NK-92 (cell line): Measurements from ENCODE around the gene PAX3.

Experiments
- DNase-seq: peaks from one replicate; lab custom pipeline; 2025; ENCODE audit not compliant: unreplicated experiment; lab: John Stamatoyannopoulos, UW

Gene PAX3

DNA sequence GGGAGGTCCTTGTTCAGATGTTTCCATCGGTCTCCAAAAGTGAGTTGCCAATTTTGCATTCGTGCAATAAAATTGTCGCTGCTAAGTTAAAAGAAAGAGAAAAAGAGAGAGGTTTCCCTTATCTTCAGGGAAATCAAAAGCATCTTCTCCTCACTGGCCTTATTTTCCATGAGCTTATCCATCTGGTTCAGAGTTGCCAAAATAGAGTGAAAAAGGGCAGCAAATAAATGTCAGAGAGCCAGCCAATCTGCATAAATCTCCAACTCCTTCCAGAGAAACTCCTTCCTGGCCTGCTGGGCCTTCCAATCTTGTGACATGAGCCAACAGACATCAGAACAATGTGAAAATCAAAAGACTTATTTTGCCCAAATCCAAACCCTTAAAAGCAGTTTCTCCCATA is 28.4 kb downstream of the PAX3 start:
- DNase-seq, result no peak

DNA sequence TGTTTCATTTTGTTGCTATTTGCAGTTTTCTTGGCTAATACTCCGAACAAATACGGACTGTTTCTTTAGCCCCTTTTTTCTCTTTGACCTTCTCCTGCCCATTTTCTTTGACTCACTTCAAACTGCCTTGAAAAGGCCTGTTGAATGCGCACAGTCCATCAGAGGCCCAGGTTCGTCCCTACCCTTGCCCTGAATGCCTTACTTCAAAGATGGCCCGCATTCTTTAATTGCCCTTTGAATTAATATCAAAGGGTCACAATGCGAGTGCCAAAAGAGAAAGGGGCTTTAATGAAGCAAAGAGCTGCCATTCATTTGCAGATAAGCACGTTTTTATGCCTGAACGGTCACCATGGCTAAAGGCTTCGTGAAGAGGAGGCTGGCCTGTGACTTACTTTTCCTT is 29.7 kb downstream of the PAX3 start:
- DNase-seq, result no peak

DNA sequence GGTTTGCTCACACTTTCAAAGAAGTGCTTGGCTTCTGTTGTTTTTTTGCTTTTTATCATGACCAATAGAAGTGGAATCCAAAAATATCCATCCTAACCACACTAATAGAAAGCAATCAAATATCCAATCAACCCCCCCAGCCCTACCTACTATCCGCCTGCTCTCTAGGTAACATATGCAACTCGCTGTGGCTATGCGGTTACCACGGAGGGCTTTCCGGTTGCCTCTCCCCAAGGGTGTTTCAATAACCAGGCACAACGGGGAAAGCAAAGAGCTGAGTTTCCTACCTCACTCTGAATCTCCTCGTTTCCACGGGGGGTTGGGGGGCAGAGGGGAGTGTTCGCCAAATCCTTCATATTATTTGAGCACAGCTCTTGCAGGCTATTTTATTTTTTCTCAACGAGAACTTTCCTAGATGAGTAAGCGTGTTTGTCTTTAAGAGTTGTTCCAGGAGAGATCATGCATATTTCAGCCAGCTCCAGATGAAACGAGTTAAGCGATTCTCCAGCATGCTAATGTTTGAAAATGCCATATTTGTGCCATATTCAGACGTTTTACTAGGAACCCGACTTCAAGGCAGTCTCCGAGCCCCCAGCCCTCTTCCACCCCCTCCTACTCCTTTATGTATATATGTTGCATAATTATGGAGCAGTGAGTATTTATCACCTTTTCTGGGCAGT is 30.3 kb downstream of the PAX3 start:
- DNase-seq, result no peak

DNA sequence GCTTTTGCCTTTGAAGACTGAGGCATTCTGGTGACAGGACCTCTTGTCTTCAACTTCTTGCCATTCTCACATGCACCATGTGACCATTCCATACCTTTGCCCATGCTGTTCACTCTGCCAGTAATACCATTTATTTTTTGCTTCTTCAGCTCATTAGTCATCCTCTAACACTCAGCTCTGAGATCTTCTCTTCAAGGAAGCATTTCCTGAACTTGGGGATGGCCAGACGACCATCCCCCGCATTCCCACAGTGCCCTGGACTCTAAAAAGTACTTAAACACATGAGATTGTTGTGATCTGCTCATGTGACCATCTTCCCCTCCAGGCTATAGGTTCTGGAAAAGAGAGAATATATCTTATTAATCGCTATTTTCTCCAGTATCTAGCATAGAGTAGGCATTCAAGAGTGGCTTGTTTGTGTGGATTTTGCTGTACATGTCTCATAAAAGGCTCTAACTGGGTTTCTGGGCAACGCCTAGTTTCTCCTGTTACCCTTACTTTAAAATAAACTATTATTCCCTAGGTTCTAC is 33.9 kb downstream of the PAX3 start:
- DNase-seq, result no peak

DNA sequence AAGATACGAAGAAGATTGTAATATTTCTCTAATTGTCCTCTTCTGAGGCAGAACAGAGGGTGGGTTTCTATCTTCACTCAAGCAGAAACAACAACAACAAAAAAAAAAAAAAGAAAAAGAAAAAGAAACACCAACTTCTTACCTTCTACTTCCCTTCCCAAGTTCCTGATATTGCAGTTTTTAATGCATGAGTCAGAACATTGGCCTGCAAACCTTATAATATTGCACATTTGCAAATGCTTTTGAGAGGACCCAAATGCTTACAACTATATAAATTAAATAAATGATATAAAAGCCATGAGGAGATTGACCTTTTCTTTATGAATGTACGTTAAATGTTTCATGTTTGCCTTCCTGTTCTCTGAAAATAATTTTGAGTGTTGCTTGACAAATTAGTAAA is 37.3 kb downstream of the PAX3 start:
- no peak for DNase-seq

DNA sequence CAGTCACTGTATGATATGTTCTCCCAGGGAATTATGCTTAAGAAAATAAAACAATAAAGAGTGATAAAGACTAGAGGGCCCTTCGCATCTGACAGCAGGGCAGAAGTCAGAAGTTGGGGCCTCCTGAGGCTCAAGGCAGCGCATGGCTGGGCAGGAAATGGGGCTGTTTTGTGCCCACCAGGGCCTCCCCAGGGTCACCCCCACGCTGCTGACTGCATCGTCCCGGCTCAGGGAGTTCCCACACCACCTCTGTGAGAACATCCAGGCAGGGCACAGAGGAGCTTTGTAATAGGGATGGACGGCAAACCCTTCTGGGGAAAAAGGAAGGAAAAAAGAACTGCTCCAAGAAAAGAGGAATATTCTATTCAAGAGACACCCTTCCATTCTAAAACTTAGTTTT is 41.2 kb downstream of the PAX3 start:
- DNase-seq, result no peak

DNA sequence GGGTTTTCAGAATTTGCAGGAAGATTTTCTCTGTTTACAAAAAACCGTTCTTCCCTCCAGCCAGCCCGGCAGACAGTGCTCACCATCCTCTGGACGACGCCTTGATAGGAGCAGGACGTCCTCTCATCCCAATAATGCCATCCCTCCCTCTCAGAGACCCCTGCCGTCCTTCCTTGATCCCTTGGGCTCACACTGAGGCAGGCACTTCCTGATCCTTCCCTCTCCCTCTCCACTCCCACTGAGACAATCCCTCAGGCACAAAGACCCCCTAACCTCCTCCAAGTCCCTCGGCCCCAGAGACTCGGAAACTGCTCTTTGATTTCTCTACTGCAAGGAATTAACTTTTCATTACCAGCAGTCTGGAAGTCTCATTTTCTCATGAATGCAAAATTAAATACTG is 42.5 kb downstream of the PAX3 start:
- DNase-seq, result no peak

DNA sequence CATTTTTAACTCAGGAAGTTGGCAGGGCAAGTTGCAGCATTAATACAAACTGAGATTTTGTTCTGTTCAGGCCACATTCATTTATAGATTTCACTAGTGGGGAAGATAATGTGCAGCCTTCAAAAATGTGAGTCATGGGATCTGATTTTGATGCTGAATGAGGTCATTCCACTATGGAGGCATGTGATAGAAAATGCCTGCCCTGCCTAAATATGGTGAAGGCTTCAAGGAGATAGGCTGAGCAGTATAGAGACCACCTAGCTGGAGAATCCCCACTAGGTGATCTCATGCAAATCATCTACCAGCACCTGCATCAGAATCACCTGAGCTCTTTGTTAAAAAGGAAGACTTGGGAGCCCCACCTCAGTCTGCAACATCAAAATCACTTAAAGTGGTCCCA is 43.7 kb downstream of the PAX3 start:
- no peak for DNase-seq

DNA sequence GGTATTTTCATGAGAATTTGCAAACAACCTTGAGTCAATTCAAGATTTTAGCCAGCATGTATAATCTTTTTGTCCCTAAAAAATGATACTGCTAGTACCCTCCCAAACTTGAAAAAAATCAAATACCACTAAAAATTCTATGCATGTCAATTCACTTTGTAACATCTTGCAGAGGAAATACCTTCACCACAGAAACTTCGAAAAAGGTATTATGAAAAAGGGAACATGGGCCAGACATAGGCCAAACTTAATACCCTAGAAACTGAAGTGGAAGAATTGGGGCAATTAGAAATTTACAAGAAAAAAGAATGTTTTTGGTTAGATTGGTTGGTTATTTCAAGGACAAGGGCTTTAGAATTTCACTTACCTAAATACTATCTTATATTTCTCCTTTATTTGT is 48.5 kb downstream of the PAX3 start:
- no peak for DNase-seq

DNA sequence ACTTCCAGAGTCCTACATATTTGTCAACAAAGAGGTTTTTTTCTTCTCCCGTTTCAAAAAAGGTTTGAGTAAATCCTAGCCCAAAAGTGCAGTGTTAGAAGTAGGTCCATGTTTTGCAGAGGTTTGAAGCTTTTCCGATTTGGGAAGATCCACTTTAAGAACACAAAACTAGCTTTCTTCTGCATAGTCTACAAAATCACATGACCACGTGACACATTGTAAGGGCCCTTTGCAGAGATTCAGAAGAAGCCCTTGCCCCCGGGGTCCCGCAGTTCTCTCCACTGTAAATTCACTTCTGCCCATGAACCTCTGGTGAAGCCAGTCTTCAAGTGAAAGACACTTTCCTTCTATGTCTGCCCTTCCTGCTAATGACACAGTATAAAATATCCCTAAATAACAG is 49.4 kb downstream of the PAX3 start:
- DNase-seq, result no peak

DNA sequence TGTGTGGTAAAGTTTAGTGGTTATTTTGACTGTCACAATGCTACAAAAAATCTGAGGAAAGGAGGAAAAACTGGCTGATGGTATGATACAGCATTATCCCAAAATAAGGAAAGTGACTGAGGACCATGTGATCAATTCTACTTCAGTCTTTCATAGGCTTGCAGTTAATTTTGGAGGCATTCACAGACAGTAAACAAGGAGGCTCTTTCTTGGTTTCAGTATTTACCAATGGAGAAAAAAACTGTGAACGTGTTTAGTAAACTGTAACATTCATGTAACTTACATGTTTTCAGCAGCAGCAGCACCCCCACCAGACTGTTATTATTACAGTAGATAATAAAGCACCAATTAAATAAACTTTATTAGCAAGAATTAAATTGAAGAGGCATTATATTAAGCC is 50.0 kb downstream of the PAX3 start:
- no peak for DNase-seq

DNA sequence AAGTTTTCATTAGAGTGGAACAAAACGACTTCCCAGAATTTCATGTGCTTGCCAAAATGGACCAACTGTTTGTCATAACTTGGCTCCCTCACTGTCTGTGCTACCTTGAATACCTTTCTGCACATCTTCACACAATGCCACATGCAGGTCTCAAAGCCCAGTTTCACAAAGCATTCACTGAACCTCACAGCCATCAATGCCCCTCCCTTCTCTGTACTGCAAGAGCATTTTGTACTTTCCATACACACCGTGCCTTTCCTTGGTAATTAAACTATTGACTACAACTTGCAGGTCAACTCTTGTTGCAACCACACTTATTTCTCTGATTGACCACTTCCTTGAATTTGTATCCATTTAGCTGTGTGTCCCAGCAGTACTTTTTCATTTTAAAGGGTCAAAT is 50.5 kb downstream of the PAX3 start:
- no peak for DNase-seq

DNA sequence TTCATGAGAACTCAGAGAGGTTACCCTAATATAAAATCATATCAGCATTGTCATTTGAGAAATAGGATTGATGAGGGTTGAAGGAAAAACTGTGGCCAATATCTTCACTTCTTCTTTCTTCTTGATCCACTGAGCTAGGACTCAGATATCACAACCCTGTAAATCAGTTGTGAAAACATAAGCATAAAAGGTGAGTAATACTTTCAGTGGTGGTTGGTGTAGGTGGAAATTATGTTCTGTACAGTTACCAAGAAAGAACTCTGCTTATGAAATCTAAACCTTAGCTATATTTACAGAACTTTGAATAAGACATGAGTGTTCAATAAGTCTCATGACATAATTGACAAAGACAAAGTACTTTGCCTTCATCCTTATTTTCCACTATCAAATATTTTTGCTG is 56.3 kb downstream of the PAX3 start:
- no peak for DNase-seq

DNA sequence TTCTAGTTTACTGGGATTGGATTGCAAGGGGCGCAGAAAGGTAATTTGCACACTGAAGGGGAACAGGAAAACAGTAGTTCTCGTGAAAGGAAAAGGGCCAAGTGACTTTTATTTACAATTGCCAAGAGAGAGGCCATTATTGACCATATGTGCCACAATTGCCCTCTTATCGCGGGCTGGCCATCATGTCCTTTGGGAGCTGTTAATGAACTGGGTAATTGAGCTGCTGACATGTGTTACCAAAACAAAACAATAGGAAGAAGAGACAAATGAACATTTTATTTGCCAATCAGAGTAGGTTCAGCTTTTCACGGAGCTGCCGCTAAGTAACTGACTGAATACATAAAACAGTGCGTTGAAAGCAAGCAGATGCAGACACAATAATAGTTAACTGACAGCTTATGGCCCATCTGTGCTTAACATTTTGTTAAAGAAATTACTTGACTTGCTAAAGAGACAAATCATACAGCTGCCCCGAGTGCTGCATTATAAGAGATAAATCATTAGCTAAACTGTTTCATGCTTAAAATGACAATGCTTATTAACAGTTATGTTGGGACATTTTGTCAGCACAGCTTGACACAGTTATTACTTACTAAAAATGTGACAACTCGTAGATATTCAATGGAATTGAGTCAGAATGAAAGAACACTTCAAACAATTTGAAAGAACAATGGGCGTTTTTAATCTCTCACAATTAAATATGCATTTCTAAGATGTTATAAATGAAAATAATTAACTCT is 57.5 kb downstream of the PAX3 start:
- DNase-seq, result no peak

DNA sequence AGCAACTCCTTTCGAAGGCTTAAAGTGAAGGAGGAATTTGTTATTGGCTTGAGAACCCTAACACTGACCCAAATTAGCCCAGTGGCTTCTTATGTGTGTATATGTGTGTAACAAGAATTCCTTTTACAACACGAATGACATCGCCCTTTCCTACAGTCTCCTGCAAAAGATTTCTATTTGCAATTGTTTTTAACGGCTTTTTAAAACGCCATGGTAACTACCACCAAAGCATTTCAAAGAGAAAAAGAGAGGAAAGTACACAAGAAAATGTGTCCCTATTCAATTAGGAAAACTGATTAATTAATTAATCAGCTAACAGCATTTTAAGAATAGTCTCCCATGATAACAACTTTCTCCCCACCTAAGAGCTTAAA is 58.1 kb downstream of the PAX3 start:
- no peak for DNase-seq

DNA sequence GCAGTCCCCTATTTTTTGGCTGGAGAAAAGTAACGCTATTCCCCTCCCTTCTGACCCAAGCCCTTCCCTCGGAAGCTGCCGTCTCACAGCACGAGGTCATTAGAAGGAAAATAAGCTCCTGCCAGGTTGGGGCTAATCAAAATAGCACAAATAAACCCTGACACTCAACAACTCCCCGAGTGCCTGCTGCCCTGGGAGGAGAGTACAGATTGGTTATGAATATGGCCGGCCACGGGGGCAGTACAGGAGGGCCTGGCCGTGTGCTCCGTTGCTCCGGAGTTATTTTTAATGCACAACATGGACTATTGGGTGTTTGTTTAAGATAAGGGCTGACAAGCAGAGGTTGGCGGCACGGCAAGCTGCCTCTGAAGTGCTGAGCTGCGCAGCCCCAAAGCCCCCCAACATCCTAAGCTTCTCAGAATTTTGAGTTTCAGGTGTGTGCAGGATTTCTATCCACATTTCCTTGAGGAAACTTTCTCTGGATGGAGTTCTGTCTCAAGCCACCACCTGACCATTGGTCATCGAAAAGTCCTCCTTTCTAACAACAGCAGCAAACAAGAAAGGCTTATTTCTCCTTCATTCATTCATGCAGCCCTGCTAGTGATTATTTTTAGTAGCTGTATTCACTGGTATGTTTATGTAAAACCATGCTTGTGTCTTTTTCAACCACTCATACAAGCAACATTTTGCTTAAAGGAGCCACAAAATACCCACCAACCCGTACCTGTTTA is 58.7 kb downstream of the PAX3 start:
- DNase-seq, result no peak

DNA sequence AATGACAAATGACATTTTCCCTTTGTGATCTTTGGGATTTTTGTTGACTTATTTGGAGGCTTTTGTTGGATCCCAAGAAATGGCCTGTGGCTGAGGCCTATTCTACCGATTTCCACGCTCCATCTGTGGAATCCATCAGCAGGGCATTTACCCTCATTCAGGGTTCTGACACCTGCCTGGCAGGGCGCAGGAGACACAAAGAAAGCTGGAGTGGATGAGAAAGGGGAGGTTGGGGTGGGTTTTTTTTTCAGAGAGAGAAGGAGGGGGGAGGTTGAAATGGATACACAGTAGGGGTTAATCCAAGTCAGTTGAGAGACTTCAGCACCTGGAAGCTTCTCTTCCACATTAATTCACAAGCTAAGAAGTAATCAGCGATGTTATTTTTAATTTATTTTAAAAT is 59.7 kb downstream of the PAX3 start:
- DNase-seq, result no peak

DNA sequence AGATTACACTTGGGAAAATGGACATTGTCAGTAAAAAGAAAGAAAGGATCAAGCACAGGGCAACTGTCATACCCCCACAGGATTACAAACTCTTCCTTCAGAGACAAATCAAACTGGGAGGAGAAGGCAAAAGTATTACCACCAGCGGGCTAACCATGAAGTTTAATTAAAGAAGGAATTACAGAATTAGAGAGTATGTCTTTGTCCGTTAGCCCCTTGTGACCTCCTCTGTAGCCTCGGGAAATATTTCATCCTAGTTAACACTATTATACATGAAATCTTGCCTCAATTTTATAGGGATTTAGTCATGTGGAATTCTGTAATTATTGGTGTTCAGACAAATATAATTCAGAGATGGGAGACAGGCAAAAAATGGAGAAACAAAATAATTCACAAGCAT is 60.7 kb downstream of the PAX3 start:
- no peak for DNase-seq

DNA sequence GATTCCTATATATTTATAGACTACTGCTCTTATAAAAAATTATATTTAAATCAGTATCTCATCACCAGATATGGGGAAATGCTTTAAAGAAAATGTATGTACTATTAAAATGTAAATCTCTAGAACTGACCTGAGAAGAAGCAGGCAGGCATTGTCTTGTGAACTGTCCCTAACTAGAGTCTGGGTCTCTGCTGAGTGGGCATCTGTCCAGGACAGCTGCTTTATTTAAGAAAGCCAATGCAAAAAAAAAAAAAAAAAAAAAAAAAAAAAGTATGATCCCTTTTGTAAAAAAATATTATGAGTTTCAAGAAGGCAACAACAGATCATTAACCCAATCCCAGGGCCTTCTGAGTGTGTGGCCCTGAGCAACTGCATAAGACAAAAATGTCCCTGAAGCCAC is 66.0 kb downstream of the PAX3 start:
- no peak for DNase-seq

DNA sequence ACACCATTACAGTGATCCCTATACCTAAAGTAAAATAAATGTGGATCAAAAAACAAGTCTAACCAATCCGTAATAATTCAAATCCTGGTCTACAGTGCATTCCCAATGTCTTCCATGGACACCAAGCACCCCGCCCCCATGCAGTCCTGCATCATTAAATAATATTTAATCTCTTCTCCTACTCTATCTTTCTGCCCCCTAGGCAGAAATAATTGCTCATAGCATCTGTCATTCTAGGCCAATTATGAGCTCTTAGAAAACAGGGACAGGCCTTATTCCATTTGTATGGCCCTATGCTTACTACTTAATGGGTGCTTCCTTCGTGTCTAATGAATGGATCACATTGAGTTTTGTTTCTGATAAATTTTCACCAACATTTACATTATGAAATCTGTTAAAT is 66.4 kb downstream of the PAX3 start:
- no peak for DNase-seq

DNA sequence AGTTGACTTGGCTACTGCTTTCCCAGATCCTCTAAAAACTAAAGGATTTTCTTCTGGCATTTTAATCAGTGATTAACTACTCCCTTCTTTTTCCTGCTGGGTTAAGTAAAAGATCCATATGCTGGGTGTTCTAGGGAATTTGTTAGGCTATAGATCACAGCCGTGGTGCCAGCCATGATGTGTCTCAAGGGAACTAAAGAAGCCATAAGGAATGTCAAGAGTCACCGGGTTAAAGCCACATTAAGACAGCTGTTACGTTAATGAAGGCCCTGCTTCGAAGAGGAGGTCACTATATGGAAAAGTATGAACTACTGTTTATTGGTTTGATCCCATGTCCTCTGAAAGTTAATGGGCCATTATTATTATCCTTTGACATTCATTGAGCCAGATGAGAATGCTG is 70.7 kb downstream of the PAX3 start:
- DNase-seq, result no peak

DNA sequence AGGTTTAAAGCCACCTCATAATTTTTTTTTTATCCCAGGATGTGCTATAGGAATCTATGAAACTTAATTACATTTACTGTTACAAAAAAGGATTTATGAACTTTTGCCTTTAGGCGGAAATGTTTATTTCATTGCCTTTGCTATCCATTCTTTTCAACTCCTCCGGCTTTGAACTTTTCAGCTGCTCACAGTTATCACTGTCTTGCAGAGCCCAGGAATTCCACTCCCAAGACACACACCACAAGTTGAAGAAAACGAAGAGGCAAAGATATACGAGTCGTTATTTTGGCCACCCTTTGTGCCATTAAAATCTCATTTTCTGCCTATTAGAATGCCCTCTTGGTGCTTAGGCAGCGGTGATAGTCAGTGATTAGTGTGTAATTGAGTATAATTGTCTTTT is 80.0 kb downstream of the PAX3 start:
- no peak for DNase-seq
